ENCODE data around the gene CERS6. TPM values are rescaled to one million over a fixed set of nuclear protein-coding genes. Genes with fewer than 3 reads are reported as not detected.

CERS6 gene
- total RNA-seq, 1 donor from 2014 or later, result 66.5 TPM

DNA sequence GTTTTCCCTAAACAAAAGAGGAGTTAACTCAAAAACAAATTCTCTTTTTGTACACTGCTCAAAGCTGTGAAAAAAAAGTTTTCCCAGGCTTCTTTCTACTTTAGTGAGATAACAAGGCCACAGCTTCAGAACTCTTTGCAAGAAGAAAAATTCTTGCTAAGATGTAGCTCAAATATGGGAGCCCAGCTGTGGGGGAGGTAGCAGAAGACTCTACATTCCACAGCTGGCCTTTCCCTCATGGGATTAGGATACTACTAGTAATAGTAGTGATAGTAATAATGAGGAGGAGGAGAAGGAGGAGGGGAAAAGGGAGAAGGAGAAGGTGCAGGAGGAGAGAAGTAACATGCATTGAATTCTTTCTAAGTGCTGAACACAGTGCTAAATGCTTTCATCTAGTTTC lies 19.2 kb upstream of the CERS6 start:
- DNase-seq (ENCODE audit: low spot score in 2 of 2, unreplicated experiment in 2 of 2), result no peak

DNA sequence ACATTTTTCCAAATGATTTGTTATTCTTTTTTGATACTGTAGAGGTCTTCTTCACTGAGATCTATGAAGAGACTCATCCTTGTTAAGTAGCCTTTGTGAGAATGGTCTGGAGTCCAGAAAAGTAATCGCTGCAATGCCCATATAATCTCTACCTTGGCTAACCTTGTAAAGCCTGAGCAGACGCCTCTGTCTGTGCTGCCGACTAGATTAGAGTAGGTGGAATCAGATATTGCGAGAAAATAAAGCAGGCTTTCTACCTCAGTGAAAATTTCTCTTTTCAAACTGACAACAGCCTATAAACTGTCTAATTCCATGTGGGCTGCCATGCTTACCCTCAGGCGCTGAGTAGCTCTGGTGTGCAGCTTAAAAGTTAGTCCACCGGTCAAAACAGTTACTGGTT lies 17.5 kb upstream of the CERS6 start:
- TF ChIP-seq, protein P1, sequence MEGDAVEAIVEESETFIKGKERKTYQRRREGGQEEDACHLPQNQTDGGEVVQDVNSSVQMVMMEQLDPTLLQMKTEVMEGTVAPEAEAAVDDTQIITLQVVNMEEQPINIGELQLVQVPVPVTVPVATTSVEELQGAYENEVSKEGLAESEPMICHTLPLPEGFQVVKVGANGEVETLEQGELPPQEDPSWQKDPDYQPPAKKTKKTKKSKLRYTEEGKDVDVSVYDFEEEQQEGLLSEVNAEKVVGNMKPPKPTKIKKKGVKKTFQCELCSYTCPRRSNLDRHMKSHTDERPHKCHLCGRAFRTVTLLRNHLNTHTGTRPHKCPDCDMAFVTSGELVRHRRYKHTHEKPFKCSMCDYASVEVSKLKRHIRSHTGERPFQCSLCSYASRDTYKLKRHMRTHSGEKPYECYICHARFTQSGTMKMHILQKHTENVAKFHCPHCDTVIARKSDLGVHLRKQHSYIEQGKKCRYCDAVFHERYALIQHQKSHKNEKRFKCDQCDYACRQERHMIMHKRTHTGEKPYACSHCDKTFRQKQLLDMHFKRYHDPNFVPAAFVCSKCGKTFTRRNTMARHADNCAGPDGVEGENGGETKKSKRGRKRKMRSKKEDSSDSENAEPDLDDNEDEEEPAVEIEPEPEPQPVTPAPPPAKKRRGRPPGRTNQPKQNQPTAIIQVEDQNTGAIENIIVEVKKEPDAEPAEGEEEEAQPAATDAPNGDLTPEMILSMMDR (IDR thresholded peaks at IDR 0.05; ENCODE audit: unreplicated experiment), result no peak

More for the DNA sequence above, 19.2 kb upstream of the CERS6 start:
- H3K27me3 Mint-ChIP-seq (ENCODE audit: low read depth), result no peaks in the 10 kb centered on the region
- H3K4me1 Mint-ChIP-seq, result peaks cover 70% of the 10 kb centered on the region
- no peak overlapping the region for H3K4me3 Mint-ChIP-seq
- H3K36me3 Mint-ChIP-seq, result no peaks in the 10 kb centered on the region
- TF ChIP-seq, protein P1 (IDR thresholded peaks at IDR 0.05; ENCODE audit: unreplicated experiment), result no peak
- no peaks in the 10 kb centered on the region for H3K9me3 Mint-ChIP-seq
- H3K27ac Mint-ChIP-seq, result peak overlapping the region; percentile 36

DNA sequence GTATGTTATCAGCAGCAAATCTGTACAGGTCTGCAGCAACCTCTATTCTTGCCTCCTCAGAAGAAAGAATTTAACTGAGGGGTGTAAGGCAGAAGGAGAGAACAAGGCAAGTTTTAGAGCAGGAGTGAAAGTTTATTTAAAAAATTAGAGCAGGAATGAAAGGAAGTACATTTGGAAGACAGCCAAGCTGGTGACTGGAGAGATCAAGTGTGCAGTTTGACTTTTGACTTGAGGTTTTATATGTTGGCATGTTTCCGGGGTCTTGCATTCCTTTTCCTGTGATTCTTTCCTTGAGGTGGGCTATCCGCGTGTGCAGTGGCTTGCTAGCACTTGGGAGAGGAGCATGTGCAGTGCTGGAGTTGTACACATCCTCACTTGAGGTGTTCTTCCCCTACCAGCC lies 16.5 kb upstream of the CERS6 start:
- H3K9me3 Mint-ChIP-seq, result peaks cover 4% of the 10 kb centered on the region
- H3K4me1 Mint-ChIP-seq, result peaks cover 49% of the 10 kb centered on the region
- DNase-seq (ENCODE audit: low spot score in 2 of 2, unreplicated experiment in 2 of 2), result no peak
- H3K27ac Mint-ChIP-seq, result peak overlapping the region; percentile 44
- TF ChIP-seq, protein P1 (IDR thresholded peaks at IDR 0.05; ENCODE audit: unreplicated experiment), result no peak
- H3K36me3 Mint-ChIP-seq, result peaks cover 3% of the 10 kb centered on the region
- H3K27me3 Mint-ChIP-seq (ENCODE audit: low read depth), result no peaks in the 10 kb centered on the region
- no peak overlapping the region for H3K4me3 Mint-ChIP-seq

More for the DNA sequence above, 17.5 kb upstream of the CERS6 start:
- Mint-ChIP-seq H3K4me1 (peaks cover 59% of the 10 kb centered on the region), H3K9me3 (no peaks in the 10 kb centered on the region), H3K36me3 (no peaks in the 10 kb centered on the region), H3K27me3 (ENCODE audit: low read depth) (no peaks in the 10 kb centered on the region), H3K27ac (no peak overlapping the region), H3K4me3 (no peak overlapping the region)
- DNase-seq (ENCODE audit: low spot score in 2 of 2, unreplicated experiment in 2 of 2), result no peak

GRCh38 chr2:168441214-168441872 lies 14.7 kb upstream of the CERS6 start:
- H3K27ac Mint-ChIP-seq, result no peak overlapping the region
- H3K27me3 Mint-ChIP-seq (ENCODE audit: low read depth), result no peaks in the 10 kb centered on the region
- DNase-seq (ENCODE audit: low spot score in 2 of 2, unreplicated experiment in 2 of 2), result no peak
- peaks cover 16% of the 10 kb centered on the region for H3K9me3 Mint-ChIP-seq
- peaks cover 41% of the 10 kb centered on the region for H3K4me1 Mint-ChIP-seq
- TF ChIP-seq, protein P1 (IDR thresholded peaks at IDR 0.05; ENCODE audit: unreplicated experiment), result no peak
- H3K4me3 Mint-ChIP-seq, result no peak overlapping the region
- peaks cover 10% of the 10 kb centered on the region for H3K36me3 Mint-ChIP-seq

- no peaks in the 10 kb centered on the region for H3K27me3 Mint-ChIP-seq (ENCODE audit: low read depth)
- no peak overlapping the region for H3K4me3 Mint-ChIP-seq
- DNase-seq (ENCODE audit: low spot score in 2 of 2, unreplicated experiment in 2 of 2), result no peak
- no peak overlapping the region for H3K27ac Mint-ChIP-seq
- TF ChIP-seq, protein P1 (IDR thresholded peaks at IDR 0.05; ENCODE audit: unreplicated experiment), result no peak
- peaks cover 14% of the 10 kb centered on the region for H3K36me3 Mint-ChIP-seq
- H3K9me3 Mint-ChIP-seq, result peaks cover 31% of the 10 kb centered on the region
- H3K4me1 Mint-ChIP-seq, result peaks cover 23% of the 10 kb centered on the region
These were observed 12.3 kb upstream of the CERS6 start for GRCh38 chr2:168443818-168444217.
